HEK293 (cell line): ENCODE data around the gene SLC7A14.

ENCODE experiments used
- CTCF ChIA-PET: fragments of 350-600 bp; formaldehyde crosslinking; extraction: SDS; loops from one replicate; lab custom pipeline; 2021; ENCODE audit warnings: antibody characterized with exemption; lab: Yijun Ruan, JAX
- POLR2A ChIA-PET: fragments of 300-600 bp; formaldehyde crosslinking; extraction: SDS; loops from one replicate; lab custom pipeline; 2020; ENCODE audit warnings: antibody characterized with exemption, inconsistent platforms; lab: Yijun Ruan, JAX
- H3K27ac ChIP-seq: fragments of 200-500 bp; sonication (Bioruptor generic); 2 replicates; pipeline ENCODE4 v1.5.1; 2014; ENCODE audit warnings: low read depth, low read length, control low read depth, inconsistent platforms; ENCODE audit errors: extremely low read depth
- H3K36me3 ChIP-seq, 2 experiments: fragments of 200-500 bp in 1 of 2; sonication (Bioruptor generic) in 1 of 2; 1 replicate in 1 of 2; 2 replicates in 1 of 2; pipeline ENCODE4 v1.5.1; 2014 to 2017; ENCODE audit warnings: inconsistent platforms in 2 of 2, low read length in 2 of 2; ENCODE audit not compliant: control insufficient read depth in 2 of 2, insufficient read depth in 1 of 2
- H3K4me1 ChIP-seq: fragments of 200-500 bp; sonication (Bioruptor generic); 2 replicates; pipeline ENCODE4 v1.5.1; 2014; ENCODE audit warnings: mild to moderate bottlenecking, low read length, inconsistent platforms; ENCODE audit not compliant: control insufficient read depth, insufficient read depth
- H3K4me3 ChIP-seq: 2 replicates; pipeline ENCODE4 v1.5.1; 2011; ENCODE audit warnings: low read depth, mild to moderate bottlenecking, control low read depth, low read length, moderate library complexity
- H3K9me3 ChIP-seq: fragments of 200-500 bp; sonication (Bioruptor generic); 2 replicates; pipeline ENCODE4 v1.5.1; 2014; ENCODE audit warnings: low read depth, low read length, inconsistent platforms; ENCODE audit not compliant: control insufficient read depth, insufficient read depth
- GLIS1 ChIP-seq: fragments of 450-650 bp; formaldehyde crosslinking; IDR thresholded peaks from 2 replicates; pipeline ENCODE4 v1.5.1; 2016; ENCODE audit warnings: missing biosample characterization, missing genetic modification characterization
- KLF9 ChIP-seq: fragments of 450-650 bp; formaldehyde crosslinking; IDR thresholded peaks from 2 replicates; pipeline ENCODE4 v1.5.1; 2016; ENCODE audit warnings: missing biosample characterization, missing genetic modification characterization, low read depth
- OSR2 ChIP-seq: fragments of 450-650 bp; formaldehyde crosslinking; IDR thresholded peaks from 2 replicates; pipeline ENCODE4 v1.5.1; 2016; ENCODE audit warnings: missing biosample characterization, missing genetic modification characterization
- YY2 ChIP-seq: fragments of 450-650 bp; formaldehyde crosslinking; IDR thresholded peaks from 2 replicates; pipeline ENCODE4 v1.5.1; 2016; ENCODE audit warnings: missing biosample characterization, missing genetic modification characterization
- ZBTB1 ChIP-seq: fragments of 450-650 bp; formaldehyde crosslinking; IDR thresholded peaks from 2 replicates; pipeline ENCODE4 v1.5.1; 2016; ENCODE audit warnings: missing biosample characterization, missing genetic modification characterization
- ZBTB11 ChIP-seq: fragments of 450-650 bp; formaldehyde crosslinking; conservative IDR thresholded peaks from 2 replicates; pipeline ENCODE4 v1.5.1; 2016; ENCODE audit warnings: low read depth, missing biosample characterization, missing genetic modification characterization
- ZBTB44 ChIP-seq: fragments of 450-650 bp; IDR thresholded peaks from 2 replicates; pipeline ENCODE4 v1.5.1; 2018; ENCODE audit warnings: missing biosample characterization, mild to moderate bottlenecking, missing genetic modification characterization
- ZNF10 ChIP-seq: fragments of 450-650 bp; formaldehyde crosslinking; IDR thresholded peaks from 2 replicates; pipeline ENCODE4 v1.5.1; 2017; ENCODE audit warnings: missing biosample characterization, missing genetic modification characterization
- ZNF184 ChIP-seq: fragments of 450-650 bp; IDR thresholded peaks from 2 replicates; pipeline ENCODE4 v1.5.1; 2018; ENCODE audit warnings: missing biosample characterization, mild to moderate bottlenecking, missing genetic modification characterization
- ZNF302 ChIP-seq: fragments of 450-650 bp; formaldehyde crosslinking; IDR thresholded peaks from 2 replicates; pipeline ENCODE4 v1.5.1; 2016; ENCODE audit warnings: missing biosample characterization, missing genetic modification characterization, low read depth
- ZNF362 ChIP-seq: fragments of 450-650 bp; formaldehyde crosslinking; IDR thresholded peaks from 2 replicates; pipeline ENCODE4 v1.5.1; 2016; ENCODE audit warnings: missing biosample characterization, missing genetic modification characterization
- ZNF561 ChIP-seq: fragments of 450-650 bp; IDR thresholded peaks from 2 replicates; pipeline ENCODE4 v1.5.1; 2018; ENCODE audit warnings: missing biosample characterization, missing genetic modification characterization, borderline replicate concordance
- ZNF626 ChIP-seq: fragments of 450-650 bp; sonication (Bioruptor Pico); formaldehyde crosslinking; IDR thresholded peaks from 2 replicates; pipeline ENCODE4 v1.5.1; 2018; ENCODE audit warnings: missing biosample characterization, missing genetic modification characterization, inconsistent platforms
- ZNF664 ChIP-seq: fragments of 450-650 bp; formaldehyde crosslinking; IDR thresholded peaks from 2 replicates; pipeline ENCODE4 v1.5.1; 2016; ENCODE audit warnings: missing biosample characterization, missing genetic modification characterization
- ZNF707 ChIP-seq: fragments of 450-650 bp; formaldehyde crosslinking; IDR thresholded peaks from 2 replicates; pipeline ENCODE4 v1.5.1; 2016; ENCODE audit warnings: missing biosample characterization, missing genetic modification characterization
- ZNF747 ChIP-seq: fragments of 450-650 bp; formaldehyde crosslinking; IDR thresholded peaks from 2 replicates; pipeline ENCODE4 v1.5.1; 2016; ENCODE audit warnings: missing biosample characterization, missing genetic modification characterization
- ZNF792 ChIP-seq: fragments of 450-650 bp; formaldehyde crosslinking; IDR thresholded peaks from 2 replicates; pipeline ENCODE4 v1.5.1; 2016; ENCODE audit warnings: missing biosample characterization, missing genetic modification characterization
- ZSCAN23 ChIP-seq: fragments of 450-650 bp; formaldehyde crosslinking; IDR thresholded peaks from 2 replicates; pipeline ENCODE4 v1.5.1; 2016; ENCODE audit warnings: missing biosample characterization, missing genetic modification characterization
- ZSCAN30 ChIP-seq: fragments of 450-650 bp; IDR thresholded peaks from 2 replicates; pipeline ENCODE4 v1.5.1; 2018; ENCODE audit warnings: missing biosample characterization, mild to moderate bottlenecking, missing genetic modification characterization, moderate library complexity

SLC7A14 gene

GRCh38 chr3:170497207-170498095, 88.4 kb downstream of the SLC7A14 start:
- POLR2A ChIA-PET: no interaction called here
- Histone ChIP-seq H3K27ac (no peak overlapping the region), H3K4me3 (no peak overlapping the region), H3K36me3 (no peaks in the 10 kb centered on the region), H3K9me3 (no peaks in the 10 kb centered on the region), H3K4me1 (no peaks in the 10 kb centered on the region)
- TF ChIP-seq ZNF302 (tag by site-specific recombination): no peak
- CTCF ChIA-PET: interaction anchor here (1.7 kb wide), 1 partner anchor 15 kb away, joined by 3 read pairs; no protein-coding TSS in a partner anchor

GRCh38 chr3:170496868-170497140, 89.1 kb downstream of the SLC7A14 start:
- Histone ChIP-seq H3K27ac (no peak overlapping the region), H3K4me3 (no peak overlapping the region), H3K9me3 (no peaks in the 10 kb centered on the region), H3K4me1 (no peaks in the 10 kb centered on the region), H3K36me3 (no peaks in the 10 kb centered on the region)
- TF ChIP-seq ZNF10 (tag by site-specific recombination) (no peak), ZNF792 (no peak), ZSCAN30 (no peak)
- ChIA-PET POLR2A (no interaction called here), CTCF (interaction anchor here (0.8 to 1.7 kb wide), 2 partner anchors 14 to 161 kb away, joined by 3 read pairs; no protein-coding TSS in a partner anchor)

GRCh38 chr3:170496026-170496867, 89.6 kb downstream of the SLC7A14 start:
- ChIA-PET CTCF (interaction anchor here (0.8 to 1.7 kb wide), 3 partner anchors 14 to 160 kb away, joined by 3 to 6 read pairs (median 3); no protein-coding TSS in a partner anchor), POLR2A (no interaction called here)
- TF ChIP-seq GLIS1 (no peak), ZNF362 (tag by site-specific recombination) (no peak), KLF9 (no peak), ZNF707 (no peak), YY2 (tag by site-specific recombination) (no peak), ZSCAN23 (no peak), ZBTB44 (no peak), OSR2 (tag by site-specific recombination) (no peak), ZNF184 (tag by site-specific recombination) (no peak), ZBTB1 (tag by site-specific recombination) (no peak)
- Histone ChIP-seq H3K4me3 (no peak overlapping the region), H3K9me3 (no peaks in the 10 kb centered on the region), H3K27ac (no peak overlapping the region), H3K4me1 (no peaks in the 10 kb centered on the region), H3K36me3 (no peaks in the 10 kb centered on the region)

GRCh38 chr3:170494766-170495165, 91.1 kb downstream of the SLC7A14 start:
- no peak overlapping the region for H3K27ac ChIP-seq
- no peaks in the 10 kb centered on the region for H3K4me1 ChIP-seq
- no peaks in the 10 kb centered on the region for H3K9me3 ChIP-seq
- POLR2A ChIA-PET: interaction anchor here (0.6 kb wide), 1 partner anchor 14 kb away, joined by 3 read pairs; no protein-coding TSS in a partner anchor
- CTCF ChIA-PET: interaction anchor here (0.6 kb wide), 1 partner anchor 355 kb away, joined by 4 read pairs; no protein-coding TSS in a partner anchor
- no peak overlapping the region for H3K4me3 ChIP-seq
- H3K36me3 ChIP-seq: no peaks in the 10 kb centered on the region
- TF ChIP-seq ZBTB11 (tag by site-specific recombination) (no peak), ZSCAN30 (no peak), ZNF626 (tag by site-specific recombination) (no peak), ZNF561 (no peak), ZNF747 (tag by site-specific recombination) (no peak), ZNF664 (tag by site-specific recombination) (no peak)
